Measurements from ENCODE around the gene EPHA6.

EPHA6 gene

DNA sequence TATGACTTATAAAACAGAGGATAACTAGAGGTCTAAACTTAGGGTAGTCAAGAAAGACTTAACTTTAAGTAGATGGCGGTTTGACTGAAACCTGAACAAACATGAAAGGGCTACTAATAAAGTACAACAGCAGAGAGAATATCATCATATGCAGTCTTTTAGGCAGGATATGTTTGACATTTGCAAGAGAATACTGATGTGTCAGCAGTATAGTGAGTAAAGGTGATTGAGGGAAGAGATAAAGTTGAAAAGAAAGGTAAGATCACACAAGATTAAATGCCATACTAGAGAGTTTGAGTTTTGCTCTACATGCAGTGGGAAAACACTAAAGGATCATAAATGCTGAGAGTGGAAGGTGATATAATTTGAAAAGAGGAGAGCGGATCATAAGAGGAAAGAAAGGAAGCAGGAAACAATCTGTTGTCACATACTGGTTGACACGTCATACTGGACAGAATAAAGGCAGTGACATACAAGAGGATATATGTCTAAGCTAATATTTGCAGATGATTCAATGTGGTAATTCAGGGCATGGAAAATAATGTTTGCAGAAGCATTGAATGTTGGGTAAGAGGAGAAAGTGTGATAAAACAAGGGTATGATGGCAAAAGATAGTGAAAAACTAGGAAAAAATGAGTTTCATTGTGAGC, 223.0 kb downstream of the EPHA6 start:
- no peak for DNase-seq

DNA sequence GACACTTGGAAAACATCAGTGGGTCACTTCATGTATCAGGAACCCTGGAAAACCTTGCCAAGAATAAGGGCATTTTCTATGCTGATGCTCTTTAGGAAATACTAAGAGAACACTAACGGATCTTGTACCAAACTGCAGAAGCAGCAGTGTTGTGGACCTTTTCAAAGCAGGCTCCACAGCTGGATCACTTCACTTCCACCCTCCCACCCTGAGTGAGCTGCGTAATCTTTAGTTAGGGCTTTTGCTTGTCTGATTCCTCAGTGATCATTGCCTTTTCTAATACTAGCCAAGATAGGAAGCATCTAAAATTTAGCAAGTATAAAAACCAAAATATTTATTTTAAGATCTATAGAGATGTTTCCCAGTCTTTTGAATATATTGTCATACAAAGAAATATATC, 229.0 kb downstream of the EPHA6 start:
- DNase-seq = no peak

DNA sequence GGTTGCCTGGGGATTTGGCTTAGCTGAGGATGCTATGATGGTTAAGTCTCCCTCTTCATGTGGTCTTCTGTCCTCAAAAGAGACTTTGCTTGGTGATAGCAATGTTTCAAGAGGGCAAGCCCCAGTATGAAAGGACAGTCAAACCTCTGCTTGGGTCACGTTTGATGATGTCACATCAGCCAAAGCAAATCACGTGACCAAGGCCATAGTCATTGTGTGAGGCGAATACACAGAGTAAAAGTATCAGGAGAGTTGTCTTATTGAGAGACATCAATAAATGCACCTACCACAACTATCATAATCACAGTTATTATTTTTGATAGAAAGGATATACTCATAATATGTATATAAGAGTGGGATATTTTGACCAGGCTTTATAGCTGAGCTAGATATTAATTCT, 243.0 kb downstream of the EPHA6 start:
- no peak for DNase-seq

DNA sequence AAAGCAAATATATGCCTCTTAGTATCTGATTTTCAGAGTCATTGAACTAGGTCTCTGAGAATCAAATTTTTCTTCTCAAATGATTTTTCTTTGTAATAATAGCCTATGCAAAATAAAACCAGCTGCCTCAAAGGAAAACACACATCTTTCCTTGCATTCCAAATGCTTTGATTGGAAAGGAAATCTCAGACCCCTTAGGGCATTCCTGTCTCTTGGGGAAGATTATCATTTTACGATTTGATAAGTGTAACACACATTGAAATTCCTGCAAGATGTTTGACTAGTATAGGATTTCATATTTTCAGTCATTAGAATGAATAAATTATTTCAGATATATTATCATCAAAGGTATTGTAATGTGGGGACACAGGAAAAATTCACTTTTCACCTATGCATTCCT, 244.8 kb downstream of the EPHA6 start:
- no peak for DNase-seq

DNA sequence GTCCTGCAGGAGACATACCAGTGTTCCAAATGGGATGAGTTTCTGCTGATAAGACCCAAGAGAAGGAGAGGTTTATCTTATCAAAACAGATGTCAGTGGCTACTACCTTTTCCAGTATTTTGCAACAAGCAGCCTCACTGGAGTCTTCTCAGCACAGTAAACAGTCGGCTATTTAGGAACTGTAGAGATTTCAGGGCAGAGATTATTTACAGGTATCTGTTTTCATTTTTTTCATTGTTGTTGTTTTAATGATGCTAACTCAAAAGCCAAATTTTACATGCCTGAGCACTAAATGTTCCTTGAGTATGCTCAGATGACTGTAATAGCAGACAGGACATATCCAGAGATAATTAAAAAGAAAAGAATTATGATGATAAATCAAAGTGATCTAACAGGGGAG, 252.1 kb downstream of the EPHA6 start:
- no peak for DNase-seq

DNA sequence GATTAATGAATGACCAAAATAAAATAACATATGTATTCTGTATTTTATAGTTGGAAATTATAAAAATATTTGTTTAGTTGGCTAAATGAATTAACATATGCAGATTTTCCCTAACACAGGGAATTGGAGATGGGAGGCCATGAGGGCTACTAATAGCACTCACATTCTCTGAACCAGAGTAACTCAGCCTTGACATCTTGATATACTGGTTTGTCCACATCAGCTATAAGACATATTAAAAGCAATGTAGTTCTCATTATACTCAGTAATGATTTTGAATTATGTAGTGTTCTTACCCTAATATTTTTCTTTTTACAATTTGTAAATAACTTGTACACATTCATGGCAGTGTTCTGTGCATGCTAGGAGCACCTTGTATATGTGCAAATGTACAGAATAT, 255.9 kb downstream of the EPHA6 start:
- no peak for DNase-seq

DNA sequence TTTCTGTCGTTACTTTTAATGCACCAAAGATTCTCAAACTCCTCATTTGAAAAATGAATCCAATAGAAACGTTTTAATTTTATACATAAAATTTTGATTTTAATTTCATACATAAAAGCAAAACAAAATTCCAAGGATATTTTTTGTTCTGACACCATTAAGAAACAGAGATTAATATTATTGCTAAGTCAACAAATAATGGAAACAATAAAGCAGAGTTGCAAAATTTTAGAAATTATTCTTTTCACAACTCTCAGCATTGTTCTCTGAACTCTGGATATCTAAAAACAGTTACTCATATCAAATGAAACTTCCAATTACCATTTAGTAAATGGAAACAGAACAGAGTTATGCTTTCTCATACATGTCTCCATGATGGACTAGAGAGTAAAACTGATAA, 260.2 kb downstream of the EPHA6 start:
- no peak for DNase-seq

DNA sequence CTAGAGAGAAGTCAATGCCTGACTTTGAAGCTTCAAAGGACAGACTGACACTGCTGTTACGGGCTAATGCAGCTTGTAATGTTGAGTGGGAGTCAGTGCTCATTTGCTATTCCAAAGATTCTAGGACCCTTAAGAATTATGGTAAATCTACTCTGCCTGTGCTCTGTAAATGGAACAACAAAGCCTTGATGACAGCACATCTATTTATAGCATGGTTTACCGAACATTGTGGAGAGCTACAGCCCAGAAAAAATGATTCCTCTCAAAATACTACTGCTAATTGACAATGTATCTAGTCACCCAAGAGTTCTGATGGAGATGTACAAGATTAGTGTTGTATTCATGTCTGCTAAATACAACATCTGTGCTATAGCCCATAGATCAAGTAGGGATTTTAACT, 262.3 kb downstream of the EPHA6 start:
- no peak for DNase-seq

DNA sequence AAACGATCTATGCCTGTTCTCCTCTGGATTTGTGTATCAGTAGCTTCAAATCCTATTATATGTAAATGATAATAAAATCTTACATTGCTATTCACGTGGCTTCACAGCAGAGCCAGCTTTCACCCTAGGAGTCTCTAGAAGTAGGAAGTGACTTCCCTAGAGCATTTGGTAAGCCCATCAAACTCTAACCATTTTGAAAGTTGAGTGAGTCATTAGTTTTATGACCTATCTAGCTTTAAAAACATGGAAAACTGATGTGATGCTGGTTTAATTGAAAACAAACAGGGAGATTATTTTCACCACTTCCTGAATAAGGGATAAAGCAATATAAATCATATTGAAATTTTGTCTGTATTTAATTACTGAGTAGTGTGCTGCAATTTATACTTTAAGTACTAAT, 275.2 kb downstream of the EPHA6 start:
- DNase-seq = no peak

DNA sequence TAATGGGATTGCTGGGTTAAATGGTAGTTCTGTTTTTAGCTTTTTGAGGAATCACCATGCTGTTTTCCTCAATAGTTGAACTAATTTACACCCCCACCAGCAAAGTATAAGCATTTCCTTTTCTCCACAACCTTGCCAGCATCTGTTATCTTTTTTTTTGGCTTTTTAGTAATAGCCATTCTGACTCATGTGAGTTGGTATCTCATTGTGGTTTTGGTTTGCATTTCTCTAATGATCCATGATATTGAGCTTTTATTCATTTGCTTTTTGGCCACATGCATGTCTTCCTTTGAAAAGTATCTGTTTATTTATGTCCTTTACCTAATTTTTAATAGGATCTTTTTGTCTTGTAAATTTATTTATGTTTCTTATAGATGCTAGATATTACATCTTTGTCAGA, 288.2 kb downstream of the EPHA6 start:
- DNase-seq = no peak

DNA sequence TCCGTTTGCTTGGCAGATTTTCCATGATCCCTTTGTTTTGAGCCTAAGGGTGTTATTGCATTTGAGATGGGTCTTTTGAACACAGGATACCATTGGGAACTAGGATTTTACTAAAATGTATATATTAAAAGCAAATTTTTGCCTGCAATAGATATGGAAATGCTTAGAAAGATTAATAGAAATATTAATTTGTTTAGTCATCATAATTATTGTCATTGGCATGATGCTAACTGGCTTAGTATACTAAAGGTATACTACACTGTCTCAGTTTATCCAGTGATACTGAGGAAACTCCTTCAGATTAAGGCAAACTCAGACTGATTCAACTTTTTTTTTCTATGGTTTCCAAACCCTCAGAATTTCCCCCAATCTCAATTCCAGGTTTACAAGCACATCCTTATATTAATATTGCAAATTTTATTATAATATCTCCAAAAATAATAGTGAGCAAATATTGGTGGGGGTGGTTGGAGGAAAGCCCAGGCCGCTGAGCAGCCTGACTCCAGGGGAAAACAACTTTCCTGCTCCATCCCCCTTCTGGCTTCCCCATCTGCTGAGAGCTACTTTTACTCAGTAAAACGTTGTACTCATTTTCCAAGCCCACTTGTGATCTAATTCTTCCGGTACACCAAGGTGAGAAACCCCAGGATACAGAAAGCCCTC, 291.7 kb downstream of the EPHA6 start:
- no peak for DNase-seq

DNA sequence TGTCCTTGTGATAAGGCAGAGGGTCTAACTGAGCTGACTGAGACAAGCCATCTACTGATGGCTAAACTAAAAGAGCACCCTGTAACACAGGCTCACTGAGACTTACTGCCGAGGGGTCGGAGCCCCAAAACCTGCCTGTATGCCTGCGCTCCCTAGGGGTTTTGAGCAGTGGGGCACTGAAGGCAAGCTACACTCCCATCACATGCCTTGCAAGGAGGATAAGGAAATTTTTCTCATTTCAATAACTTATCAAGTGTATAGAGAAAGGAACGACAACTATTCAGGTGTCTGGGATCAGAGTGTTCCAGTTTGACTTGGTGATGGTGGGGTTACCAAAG, 292.2 kb downstream of the EPHA6 start:
- no peak for DNase-seq

DNA sequence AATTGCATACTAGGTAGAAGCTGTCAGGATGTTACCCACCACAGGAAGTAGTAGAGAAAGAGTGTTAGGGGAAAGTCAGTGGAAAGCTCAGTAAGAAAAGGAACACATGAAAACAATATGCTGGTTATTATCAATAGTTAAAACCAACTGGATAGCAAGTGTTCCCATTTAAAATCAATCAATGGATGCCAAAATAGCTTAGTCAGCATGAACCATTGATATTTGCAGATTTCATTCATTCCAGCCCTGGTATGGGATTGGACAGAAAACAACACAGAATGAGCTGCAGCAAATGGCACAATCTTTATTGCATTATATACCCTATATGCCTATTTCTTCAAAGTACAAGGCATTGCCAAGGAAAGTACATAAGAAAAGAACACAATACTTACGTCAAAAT, 293.7 kb downstream of the EPHA6 start:
- DNase-seq = no peak

DNA sequence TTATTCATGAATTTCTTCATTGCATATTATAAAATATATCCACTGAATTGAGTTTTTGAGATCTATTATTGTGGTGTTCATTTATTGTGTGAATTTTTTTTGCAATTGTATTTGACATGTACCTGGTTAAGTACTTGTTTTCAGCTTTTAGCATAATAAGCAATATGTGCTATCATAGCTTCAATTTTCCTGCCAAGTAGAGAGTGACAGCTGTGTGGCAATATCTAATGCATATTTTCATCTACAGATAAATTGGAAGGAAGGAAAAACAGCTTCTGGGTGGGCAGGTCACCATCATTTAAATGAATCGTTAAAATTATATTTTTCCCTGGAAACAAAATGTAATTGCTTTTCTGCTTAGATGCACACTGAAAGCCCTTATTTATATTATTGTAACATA, 296.9 kb downstream of the EPHA6 start:
- DNase-seq = no peak

DNA sequence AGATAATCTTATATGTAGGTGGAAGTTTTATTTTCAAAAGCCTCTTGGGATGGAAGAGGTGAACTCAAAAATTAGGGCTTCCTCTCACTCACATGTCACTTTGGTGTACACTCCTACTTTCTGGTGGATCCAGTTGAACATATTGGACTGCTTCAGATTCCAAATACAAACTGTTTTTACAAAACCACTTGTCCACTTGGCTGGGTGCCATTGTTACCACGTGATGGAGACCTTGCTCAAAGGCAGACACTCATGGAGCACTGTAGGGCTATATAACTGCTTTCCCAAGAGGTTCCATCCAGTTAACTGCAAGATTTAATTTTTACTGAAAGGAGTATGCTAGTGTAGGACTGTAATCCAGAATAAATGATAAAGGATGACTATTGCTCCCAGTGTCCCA, 307.0 kb downstream of the EPHA6 start:
- DNase-seq = no peak

DNA sequence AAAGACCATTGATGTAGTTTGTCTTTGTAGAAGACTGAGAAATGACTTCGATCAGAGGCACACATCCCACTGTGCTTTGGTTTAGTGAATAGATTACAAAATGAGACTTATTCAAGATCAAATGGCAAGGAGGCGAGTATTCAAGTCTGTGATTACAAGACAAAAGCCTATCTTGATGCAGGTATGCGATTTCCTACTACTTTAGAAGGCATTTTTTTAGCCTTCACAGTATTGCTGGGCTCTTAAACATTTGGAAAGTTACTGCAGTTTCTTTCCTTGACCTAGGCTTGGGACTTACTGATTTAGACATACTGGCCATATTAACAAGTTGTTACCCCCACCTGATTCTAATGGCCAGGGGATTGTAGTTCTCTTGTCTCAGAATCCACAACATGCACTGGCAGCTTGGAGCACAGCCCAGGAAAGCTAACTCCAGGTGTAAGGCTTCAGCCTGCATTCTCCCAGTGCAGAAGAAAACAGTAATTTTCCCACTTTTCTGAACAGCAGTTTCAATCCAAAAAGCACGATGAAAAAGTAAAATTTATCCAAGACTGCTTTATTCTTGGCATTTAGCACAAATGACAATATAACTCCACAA, 311.6 kb downstream of the EPHA6 start:
- DNase-seq = no peak

DNA sequence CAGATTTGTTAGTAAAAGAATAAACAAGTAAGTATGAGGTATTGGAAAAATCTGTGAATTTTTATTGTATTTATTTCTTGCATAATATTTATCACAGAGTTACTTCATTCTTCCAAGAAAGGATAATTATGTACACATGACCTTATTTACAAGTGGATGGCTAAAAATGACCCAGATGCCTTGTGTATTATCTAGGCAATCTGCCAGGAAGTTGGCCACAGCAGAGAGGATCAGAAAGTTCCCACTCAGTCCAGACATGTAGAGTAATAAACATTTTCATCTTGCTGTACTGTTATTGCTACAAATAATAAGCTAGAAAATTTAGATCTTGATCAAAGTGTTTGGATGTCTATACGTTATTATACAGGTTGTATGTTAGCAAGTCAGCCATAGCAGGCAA, 317.1 kb downstream of the EPHA6 start:
- DNase-seq = no peak

DNA sequence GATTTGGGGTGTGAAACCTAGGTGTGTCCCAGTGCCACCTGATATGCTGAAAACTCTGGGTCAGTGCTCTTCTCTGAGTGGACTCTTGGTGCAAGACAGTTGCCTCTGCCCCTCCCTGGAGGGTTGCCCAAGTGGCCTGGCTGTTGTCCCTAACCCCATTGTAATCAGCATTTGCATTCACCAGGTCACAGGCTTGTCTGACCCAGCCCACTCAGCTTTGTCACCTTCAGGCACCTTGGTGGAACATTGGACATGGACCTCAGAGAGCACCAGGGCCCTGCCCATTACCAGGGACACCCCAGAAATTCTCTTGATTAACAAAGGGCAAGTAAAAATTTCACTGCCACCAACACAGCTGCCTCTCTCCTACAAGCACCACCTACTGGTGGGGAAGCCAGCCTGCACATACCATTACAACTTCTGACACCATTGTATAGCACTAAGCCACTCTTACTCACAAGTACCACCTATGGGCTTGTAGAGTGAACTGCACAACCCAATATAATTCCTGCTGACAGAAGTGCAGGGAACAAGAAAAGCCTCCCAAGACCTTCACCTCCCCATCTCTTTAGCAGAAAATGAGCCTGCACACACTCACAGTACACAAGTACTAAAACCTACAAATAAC, 324.6 kb downstream of the EPHA6 start:
- no peak for DNase-seq

DNA sequence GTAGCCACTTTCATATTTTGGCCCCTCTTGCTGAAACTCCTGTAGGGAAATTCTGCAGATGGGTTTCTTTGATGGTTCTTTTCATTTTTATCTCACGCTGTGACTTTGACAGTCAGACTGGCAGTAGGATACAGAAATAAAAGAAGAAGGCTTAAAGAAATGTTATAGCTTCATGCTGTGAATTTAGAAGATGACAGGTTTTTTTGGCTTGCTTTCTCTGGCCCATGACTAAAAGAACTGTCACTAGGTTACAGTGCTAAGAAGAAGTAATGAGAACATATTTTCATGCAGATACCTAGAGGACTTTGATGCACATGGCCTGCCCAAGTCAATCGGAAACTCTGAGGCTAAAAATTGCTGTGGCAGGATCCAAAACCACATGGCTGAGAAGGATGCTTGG, 334.5 kb downstream of the EPHA6 start:
- no peak for DNase-seq

DNA sequence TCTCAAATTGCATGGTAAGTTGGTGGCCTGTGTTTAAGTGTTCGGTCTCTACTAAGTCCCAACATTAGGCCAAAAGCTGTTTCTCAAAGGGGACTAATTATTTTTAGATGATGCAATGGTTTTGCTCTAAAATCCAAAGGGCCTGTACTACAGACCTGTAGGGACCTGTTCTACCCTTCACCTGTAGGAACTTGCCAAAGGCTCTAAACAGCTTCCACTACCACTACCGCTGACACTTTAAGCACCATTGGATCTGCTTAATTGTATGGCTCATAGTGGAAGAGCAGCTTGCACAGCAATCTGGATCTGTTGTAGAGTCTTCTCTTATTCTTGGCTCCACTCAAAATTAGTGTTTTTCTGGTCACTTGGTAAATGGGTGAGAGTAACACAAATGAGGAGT, 346.8 kb downstream of the EPHA6 start:
- DNase-seq = no peak

DNA sequence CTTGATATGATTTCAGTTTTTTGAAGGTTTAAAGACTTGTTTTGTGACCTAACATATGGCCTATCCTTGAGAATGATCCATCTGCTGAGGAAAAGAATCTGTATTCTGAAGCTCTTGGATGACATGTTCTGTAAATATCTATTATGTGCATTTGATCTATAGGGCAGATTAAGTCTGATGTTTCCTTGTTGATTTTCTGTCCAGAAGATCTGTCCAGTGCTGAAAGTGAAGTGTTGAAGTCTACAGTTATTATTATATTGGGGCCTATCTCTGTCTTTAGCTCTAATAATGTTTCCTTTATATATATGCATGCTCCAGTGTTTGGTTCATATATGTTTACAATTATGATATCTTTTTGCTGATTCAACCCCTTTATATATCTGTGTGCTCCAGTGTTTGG, 362.8 kb downstream of the EPHA6 start:
- no peak for DNase-seq

DNA sequence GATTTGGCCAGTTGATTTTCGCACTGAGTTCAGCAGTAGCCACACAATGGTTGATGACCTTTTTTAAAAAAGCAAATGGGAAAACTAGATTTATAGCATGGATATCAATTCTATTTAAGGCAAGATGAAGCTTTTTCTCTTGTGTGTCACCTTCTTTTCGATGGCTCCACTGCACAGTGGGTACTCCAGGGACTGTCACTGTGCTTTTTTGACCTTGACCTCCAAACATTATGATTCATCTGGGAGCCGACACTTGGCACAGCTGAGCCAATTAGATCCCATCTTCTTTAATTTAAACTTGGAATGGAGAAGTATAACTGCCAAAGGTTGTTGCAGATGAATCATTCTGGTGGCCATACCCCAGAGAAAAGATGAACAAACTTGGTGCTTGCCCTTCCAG, 367.3 kb downstream of the EPHA6 start:
- DNase-seq = no peak

DNA sequence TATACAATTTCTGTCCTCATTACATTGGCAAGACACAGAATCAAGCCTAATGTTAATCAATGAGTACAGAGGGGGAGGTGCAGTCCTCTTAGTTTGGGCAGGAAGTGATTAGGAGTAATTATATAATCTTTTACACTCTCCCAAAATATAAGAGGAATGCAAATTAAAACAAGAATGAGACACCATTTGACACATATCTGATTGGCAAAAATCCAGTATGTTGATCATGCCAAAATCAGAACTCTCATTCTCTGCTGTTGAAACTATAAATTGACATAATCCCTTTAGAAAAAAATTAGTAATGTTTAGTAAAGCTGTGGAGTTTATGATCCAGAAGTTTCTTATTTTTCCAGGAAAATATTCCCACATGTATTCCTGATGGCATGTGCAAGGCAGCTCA, 373.4 kb downstream of the EPHA6 start:
- DNase-seq = no peak

DNA sequence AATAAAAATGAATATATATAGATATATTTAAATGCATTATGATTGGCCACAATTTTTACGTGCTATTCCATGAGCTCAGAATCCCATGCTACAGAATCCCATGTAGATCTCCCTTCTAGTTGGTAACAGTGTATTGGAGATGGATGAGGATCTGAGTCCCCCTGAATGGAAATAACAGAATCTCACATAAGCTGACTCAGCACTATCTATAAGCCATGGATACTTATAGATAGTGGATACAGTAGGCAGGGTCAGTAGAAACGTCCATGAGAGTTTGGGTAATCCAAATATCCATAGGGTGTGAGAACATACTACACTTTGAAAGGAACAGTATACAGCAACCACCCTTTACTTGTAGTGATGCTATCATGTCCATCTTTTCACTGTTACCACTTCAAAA, 375.4 kb downstream of the EPHA6 start:
- DNase-seq = no peak

DNA sequence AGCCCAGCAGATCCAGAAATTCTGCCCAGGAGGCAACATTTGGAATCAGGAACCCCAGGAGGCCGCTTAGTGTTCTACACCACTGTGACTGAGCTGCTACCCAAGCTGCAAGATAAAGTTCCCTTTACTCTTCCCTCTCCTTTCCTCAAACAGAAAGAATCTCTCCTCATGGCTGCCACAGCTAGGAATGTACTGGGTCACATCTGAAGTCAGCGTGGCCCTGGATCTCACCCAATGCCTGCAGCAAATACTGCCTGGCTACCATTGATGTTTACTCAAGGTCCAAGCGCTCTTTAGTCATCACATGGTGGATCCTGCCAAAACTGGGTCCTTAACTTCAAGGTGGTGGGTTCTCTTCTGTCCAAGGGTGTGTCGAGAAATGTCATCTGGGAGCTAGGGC, 382.7 kb downstream of the EPHA6 start:
- no peak for DNase-seq
